HUDEP-2 (cell line): Measurements from ENCODE around the gene ZNF423.

ENCODE experiments used
- DNase-seq, 76 experiments: peaks; one replicate each; lab custom pipeline; 2025; ENCODE audit not compliant: unreplicated experiment in 76 of 76; lab: John Stamatoyannopoulos, UW

Gene ZNF423

GRCh38 chr16:49653173-49653570, 202.7 kb downstream of the ZNF423 start:
- DNase-seq: no peak

GRCh38 chr16:49652456-49653172, 203.3 kb downstream of the ZNF423 start:
- DNase-seq: no peak

DNA sequence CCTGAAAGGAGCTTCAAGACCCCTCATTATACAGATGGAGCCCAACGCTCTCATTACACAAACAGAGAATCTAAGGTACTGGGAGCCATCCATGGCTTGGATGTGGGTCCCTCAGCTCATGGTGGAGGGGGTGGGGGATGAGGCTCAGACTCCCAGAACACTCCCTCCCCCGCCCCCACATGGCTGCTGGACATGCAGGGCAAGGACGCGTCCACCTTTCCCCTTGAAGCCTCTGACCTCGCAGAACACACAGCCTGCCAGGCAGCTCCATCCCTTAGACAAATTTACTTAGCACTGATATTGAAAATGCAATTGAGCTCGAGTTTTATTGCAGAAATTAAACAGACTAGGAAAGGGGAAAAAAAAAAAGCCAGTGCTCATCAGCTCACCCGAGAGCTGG, 203.9 kb downstream of the ZNF423 start:
- DNase-seq: no peak

- DNase-seq: no peak
Observed at GRCh38 chr16:49651226-49651625, 204.7 kb downstream of the ZNF423 start.

DNA sequence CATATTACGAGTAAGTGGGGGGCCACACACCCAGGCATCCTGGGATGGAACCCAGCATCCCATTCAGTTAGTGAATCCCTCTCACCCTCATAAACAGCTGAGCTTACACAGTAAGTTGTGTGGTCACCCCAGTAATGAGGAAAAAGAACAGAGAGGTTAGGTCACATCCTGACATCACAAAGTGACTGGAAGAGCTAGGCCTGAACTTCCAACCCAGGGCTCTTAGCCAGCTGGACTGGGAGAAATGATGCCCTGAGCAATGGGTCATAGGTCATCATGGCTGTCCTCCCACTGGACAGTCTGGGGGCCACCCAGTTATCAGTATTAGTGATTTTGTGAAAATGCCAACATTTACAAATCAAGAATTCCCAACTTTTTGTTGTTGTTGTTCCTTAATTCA, 205.3 kb downstream of the ZNF423 start:
- DNase-seq: no peak

DNA sequence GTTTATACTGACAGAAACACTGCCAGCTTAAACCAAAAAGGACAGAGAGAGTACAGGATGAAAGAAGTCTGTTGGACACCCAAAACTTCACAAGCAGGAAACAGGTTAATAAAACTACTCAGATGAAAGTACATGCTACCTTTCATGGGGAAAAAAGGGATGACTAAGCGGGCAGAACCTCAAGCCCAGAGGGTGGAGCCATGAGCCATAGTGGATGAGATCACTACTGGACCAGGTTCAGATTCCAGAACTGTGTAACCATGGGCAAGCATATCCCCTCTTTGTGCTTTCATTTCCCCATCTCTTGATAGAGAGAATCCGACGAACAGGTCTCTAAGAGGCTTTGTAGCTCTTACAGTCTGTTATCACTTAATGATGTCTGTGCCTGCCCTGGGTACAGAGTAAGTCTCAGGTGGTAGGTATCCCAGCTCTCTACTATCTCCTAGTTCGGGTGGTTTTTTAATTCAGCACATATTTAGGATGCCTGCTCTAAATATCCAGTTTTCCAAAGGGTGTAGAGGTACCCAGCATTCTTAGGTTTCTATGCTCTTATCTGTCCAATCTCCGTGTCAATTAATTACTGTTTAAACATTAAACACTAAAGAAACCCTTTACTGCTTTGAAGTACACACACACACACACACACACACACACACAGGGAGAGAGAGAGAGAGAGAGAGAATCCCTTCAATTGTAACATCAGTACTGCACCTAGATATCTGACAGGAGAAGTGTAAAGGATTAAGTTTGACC, 206.7 kb downstream of the ZNF423 start:
- no peak for DNase-seq

- no peak for DNase-seq
Observed at GRCh38 chr16:49647673-49648072, 208.2 kb downstream of the ZNF423 start.

GRCh38 chr16:49645263-49645662, 210.6 kb downstream of the ZNF423 start:
- no peak for DNase-seq

- DNase-seq: no peak
Observed at GRCh38 chr16:49644145-49644463, 211.8 kb downstream of the ZNF423 start.

GRCh38 chr16:49643429-49644144, 212.3 kb downstream of the ZNF423 start:
- DNase-seq: no peak

GRCh38 chr16:49641250-49641649, 214.7 kb downstream of the ZNF423 start:
- no peak for DNase-seq

DNA sequence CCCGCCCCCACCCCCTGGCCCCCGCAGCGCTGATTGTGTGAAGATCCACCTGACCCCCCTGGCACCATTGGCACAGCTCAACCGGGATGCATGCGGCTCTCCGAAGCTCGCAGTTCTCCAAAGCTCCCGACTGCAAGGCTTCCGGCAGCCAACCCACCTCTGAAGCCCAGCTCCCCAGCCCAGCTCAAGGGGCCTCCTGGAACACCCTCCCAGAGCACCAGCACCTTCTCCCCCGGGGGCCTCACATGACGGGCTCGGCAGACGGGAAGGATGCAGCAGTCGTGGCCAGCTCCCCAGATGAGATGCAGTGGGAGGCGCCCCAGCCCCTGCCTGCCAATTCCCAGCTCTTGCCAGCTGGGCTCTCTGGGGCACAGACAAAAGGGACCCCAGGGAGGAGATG, 215.3 kb downstream of the ZNF423 start:
- no peak for DNase-seq

GRCh38 chr16:49639739-49640431, 216.0 kb downstream of the ZNF423 start:
- no peak for DNase-seq

GRCh38 chr16:49638673-49639610, 217.0 kb downstream of the ZNF423 start:
- no peak for DNase-seq

- no peak for DNase-seq
Observed at GRCh38 chr16:49637933-49638672, 217.8 kb downstream of the ZNF423 start.

GRCh38 chr16:49637511-49637910, 218.4 kb downstream of the ZNF423 start:
- DNase-seq: no peak

DNA sequence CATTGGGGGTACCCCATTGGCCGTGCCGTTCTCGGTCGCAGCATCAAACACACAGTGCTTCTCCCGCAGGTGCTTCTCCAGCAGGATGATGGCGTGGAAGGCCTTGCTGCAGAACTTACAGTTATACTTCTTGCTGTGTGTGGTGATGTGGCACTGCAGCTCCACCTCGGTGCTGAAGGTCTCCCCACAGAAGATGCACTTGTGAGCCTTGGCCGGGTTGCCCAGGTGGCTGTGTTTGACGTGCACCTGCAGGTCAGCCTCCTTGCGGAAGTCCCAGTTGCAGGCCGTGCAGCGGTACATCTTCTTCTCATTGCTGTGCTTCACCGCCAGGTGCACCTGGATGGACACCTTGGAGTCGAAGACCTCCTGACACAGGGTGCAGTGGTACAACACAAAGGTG, 219.3 kb downstream of the ZNF423 start:
- DNase-seq: no peak

- DNase-seq: no peak
Observed at GRCh38 chr16:49635591-49636581, 220.0 kb downstream of the ZNF423 start.
